GM10248 (cell line): ENCODE measurements around the gene RMND5B.

Experiments used
- CTCF ChIA-PET: fragments of 300-600 bp; sonication (Branson Sonifier 250); formaldehyde crosslinking; extraction: SDS; loops from one replicate; lab custom pipeline; 2021; ENCODE audit warnings: antibody characterized with exemption; lab: Yijun Ruan, JAX
- POLR2A ChIA-PET: fragments of 350-650 bp; sonication (Branson Sonifier 250); formaldehyde crosslinking; extraction: SDS; loops from one replicate; lab custom pipeline; 2020; ENCODE audit warnings: antibody characterized with exemption; lab: Yijun Ruan, JAX
- DNase-seq: peaks from one replicate; pipeline ENCODE4 v3.0.0; 2012; ENCODE audit errors: extremely low spot score
- CTCF ChIP-seq: IDR thresholded peaks from 2 replicates; pipeline ENCODE4 v1.5.1; 2012; ENCODE audit warnings: mild to moderate bottlenecking, low read depth; ENCODE audit errors: extremely low read depth, missing control alignments, control extremely low read depth

Gene RMND5B

GRCh38 chr5:178115814-178116142 lies 15.0 kb upstream of the RMND5B start:
- no peak for DNase-seq
- TF ChIP-seq CTCF, result no peak
- POLR2A ChIA-PET, result interaction anchor here (0.6 to 1.9 kb wide), 2 partner anchors 88 to 187 kb away, joined by 5 to 7 read pairs; partner anchors contain the start of gene HNRNPAB
- CTCF ChIA-PET, result interaction anchor here (0.9 to 4.1 kb wide), 6 partner anchors 10 to 39 kb away, joined by 3 to 28 read pairs (median 4); partner anchors contain the start of gene NHP2

- TF ChIP-seq CTCF, result no peak
- ChIA-PET POLR2A (interaction anchor here (0.6 to 1.9 kb wide), 2 partner anchors 88 to 187 kb away, joined by 5 to 7 read pairs; partner anchors contain the start of gene HNRNPAB), CTCF (interaction anchor here (0.9 to 5.4 kb wide), 8 partner anchors 9 to 40 kb away, joined by 3 to 28 read pairs (median 4); partner anchors contain the start of genes NHP2 and RMND5B)
- peak; percentile 70 for DNase-seq
These were observed 14.5 kb upstream of the RMND5B start for GRCh38 chr5:178116143-178116885.

- ChIA-PET CTCF (interaction anchor here (0.9 to 5.4 kb wide), 4 partner anchors 11 to 42 kb away, joined by 3 to 28 read pairs (median 16); partner anchors contain the start of gene RMND5B), POLR2A (interaction anchor here (0.6 kb wide), 1 partner anchor 12 kb away, joined by 3 read pairs; no protein-coding TSS in a partner anchor)
- TF ChIP-seq CTCF, result no peak
- DNase-seq, result no peak
These were observed 12.7 kb upstream of the RMND5B start for GRCh38 chr5:178117923-178118701.

- ChIA-PET POLR2A (interaction anchor here (1.0 to 1.2 kb wide), 3 partner anchors 8 to 84 kb away, joined by 3 to 5 read pairs (median 3); partner anchors contain the start of gene HNRNPAB), CTCF (interaction anchor here (1.2 to 5.4 kb wide), 19 partner anchors 9 to 101 kb away, joined by 3 to 42 read pairs (median 10); partner anchors contain the start of genes NHP2 and RMND5B)
- no peak for TF ChIP-seq CTCF
- DNase-seq, result no peak
These were observed 10.8 kb upstream of the RMND5B start for GRCh38 chr5:178119915-178120606.

- ChIA-PET CTCF (interaction anchor here (0.8 to 5.4 kb wide), 22 partner anchors 9 to 118 kb away, joined by 3 to 42 read pairs (median 9); partner anchors contain the start of genes NHP2 and RMND5B), POLR2A (interaction anchor here (1.0 to 1.2 kb wide), 3 partner anchors 8 to 83 kb away, joined by 3 to 5 read pairs (median 3); partner anchors contain the start of gene HNRNPAB)
- TF ChIP-seq CTCF, result peak; percentile 81
- DNase-seq, result peak; percentile 88
These were observed 10.0 kb upstream of the RMND5B start for GRCh38 chr5:178120607-178121357.
